ENCODE measurements around the gene CUEDC1. TPM values are rescaled to one million over a fixed set of nuclear protein-coding genes. Genes with fewer than 3 reads are reported as not detected.

Gene CUEDC1
- total and polyA plus RNA-seq, 2 of the 13 experiments (the other 11 are each of a cell fraction or from before 2014, with no cell fraction given): 7.4 to 12.9 TPM

GRCh38 chr17:57948555-57949420, 6.4 kb downstream of the CUEDC1 start (continued):
- no peak for TF ChIP-seq PTBP1 (IDR thresholded peaks at IDR 0.05; ENCODE audit: low read depth, low read length, poor library complexity, severe bottlenecking)
- TF ChIP-seq MTF1 (CRISPR knock-in tag; IDR thresholded peaks at IDR 0.05): no peak
- TF ChIP-seq KIAA2018 (CRISPR knock-in tag; IDR thresholded peaks at IDR 0.05; ENCODE audit: borderline replicate concordance): no peak
- no peak for TF ChIP-seq JARID2 (CRISPR knock-in tag; IDR thresholded peaks at IDR 0.05; ENCODE audit: insufficient replicate concordance)
- no peak for TF ChIP-seq ZFP37 (CRISPR knock-in tag; IDR thresholded peaks at IDR 0.05; ENCODE audit: borderline replicate concordance)
- 0 out of 2 replicates have a peak, but pooled peaks have one; percentile 18 for TF ChIP-seq AHDC1 (CRISPR knock-in tag; IDR thresholded peaks at IDR 0.05; ENCODE audit: borderline replicate concordance)
- TF ChIP-seq ZNF563 (CRISPR knock-in tag; IDR thresholded peaks at IDR 0.05): no peak
- no peak for TF ChIP-seq GLMP (CRISPR knock-in tag; IDR thresholded peaks at IDR 0.05; ENCODE audit: borderline replicate concordance)
- TF ChIP-seq ZNF251 (CRISPR knock-in tag; IDR thresholded peaks at IDR 0.05): no peak
- no peak for TF ChIP-seq ZNF704 (CRISPR knock-in tag; IDR thresholded peaks at IDR 0.05; ENCODE audit: borderline replicate concordance)

All from HepG2 (cell line).